Activated naive CD8-positive, alpha-beta T cell treated with anti-CD3 and anti-CD28 coated beads for 36 hours (primary cell): ENCODE measurements around the gene LMOD3. TPM values are rescaled to one million over a fixed set of nuclear protein-coding genes. Genes with fewer than 3 reads are reported as not detected.
A peak's percentile ranks its signal among the peaks of the same experiment; 100 is the strongest.

Experiments used
- DNase-seq: peaks from one replicate; pipeline ENCODE4 v3.0.0; 2021
- H3K27ac Mint-ChIP-seq: one replicate; pipeline ENCODE4 v1.8.0; 2022; ENCODE audit warnings: mild to moderate bottlenecking, moderate library complexity, mixed read lengths
- H3K27me3 Mint-ChIP-seq: one replicate; pipeline ENCODE4 v1.8.0; 2022; ENCODE audit warnings: mild to moderate bottlenecking, mixed read lengths
- H3K36me3 Mint-ChIP-seq: one replicate; pipeline ENCODE4 v1.8.0; 2021; ENCODE audit warnings: mild to moderate bottlenecking, mixed read lengths
- H3K4me1 Mint-ChIP-seq: one replicate; pipeline ENCODE4 v1.8.0; 2021; ENCODE audit warnings: mixed read lengths
- H3K4me3 Mint-ChIP-seq: one replicate; pipeline ENCODE4 v1.8.0; 2022; ENCODE audit warnings: mild to moderate bottlenecking, moderate library complexity, mixed read lengths
- H3K9me3 Mint-ChIP-seq: one replicate; pipeline ENCODE4 v1.8.0; 2022; ENCODE audit warnings: mixed read lengths
- total RNA-seq, 2 experiments: library from RNA; stranded (reverse); gene quantifications; one replicate each; pipeline ENCODE4 v1.2.3, GENCODE V29; 2021

The LMOD3 gene
- total RNA-seq, 2 experiments from 2014 or later, result not detected

GRCh38 chr3:69141313-69141712 is 18.9 kb upstream of the LMOD3 start:
- Mint-ChIP-seq H3K36me3 (no peaks in the 10 kb centered on the region), H3K4me1 (no peaks in the 10 kb centered on the region)

GRCh38 chr3:69137412-69137811 is 15.0 kb upstream of the LMOD3 start:
- no peaks in the 10 kb centered on the region for H3K9me3 Mint-ChIP-seq
- no peaks in the 10 kb centered on the region for H3K36me3 Mint-ChIP-seq
- H3K4me3 Mint-ChIP-seq, result no peak overlapping the region
- DNase-seq, result no peak
- H3K27ac Mint-ChIP-seq, result no peak overlapping the region
- no peaks in the 10 kb centered on the region for H3K4me1 Mint-ChIP-seq
- H3K27me3 Mint-ChIP-seq, result no peaks in the 10 kb centered on the region

More at GRCh38 chr3:69141313-69141712, 18.9 kb upstream of the LMOD3 start:
- Mint-ChIP-seq H3K27me3 (no peaks in the 10 kb centered on the region), H3K9me3 (no peaks in the 10 kb centered on the region), H3K27ac (no peak overlapping the region), H3K4me3 (no peak overlapping the region)
- no peak for DNase-seq

DNA sequence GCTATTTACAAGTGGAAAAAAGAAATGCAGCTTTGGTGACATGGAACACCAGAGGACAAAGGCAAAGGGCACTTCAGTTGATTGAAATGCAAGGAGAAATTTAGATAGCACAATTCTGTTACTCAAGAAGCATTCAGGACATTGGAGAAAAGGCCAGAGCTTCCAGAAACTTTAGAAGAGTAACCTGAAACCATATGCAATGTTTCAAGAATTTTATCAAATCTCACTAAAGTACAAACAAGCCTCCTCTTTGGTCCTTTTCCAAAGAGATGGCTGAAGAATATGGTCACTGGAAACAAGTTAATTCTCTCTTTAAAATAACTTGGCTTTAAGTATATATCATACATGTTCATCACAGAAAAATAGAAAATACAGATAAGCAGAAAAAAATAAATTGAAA is 14.6 kb upstream of the LMOD3 start:
- H3K36me3 Mint-ChIP-seq, result no peaks in the 10 kb centered on the region
- H3K27ac Mint-ChIP-seq, result no peak overlapping the region
- no peaks in the 10 kb centered on the region for H3K9me3 Mint-ChIP-seq
- H3K27me3 Mint-ChIP-seq, result no peaks in the 10 kb centered on the region
- DNase-seq, result no peak
- no peaks in the 10 kb centered on the region for H3K4me1 Mint-ChIP-seq
- H3K4me3 Mint-ChIP-seq, result no peak overlapping the region

GRCh38 chr3:69130689-69131088 is 8.3 kb upstream of the LMOD3 start:
- Mint-ChIP-seq H3K36me3 (no peaks in the 10 kb centered on the region), H3K4me1 (no peaks in the 10 kb centered on the region), H3K27ac (no peak overlapping the region), H3K27me3 (peaks cover 6% of the 10 kb centered on the region), H3K4me3 (no peak overlapping the region), H3K9me3 (no peaks in the 10 kb centered on the region)
- DNase-seq, result no peak

- DNase-seq, result no peak
- H3K36me3 Mint-ChIP-seq, result no peaks in the 10 kb centered on the region
- peaks cover 6% of the 10 kb centered on the region for H3K27me3 Mint-ChIP-seq
- no peak overlapping the region for H3K4me3 Mint-ChIP-seq
- H3K27ac Mint-ChIP-seq, result no peak overlapping the region
- H3K9me3 Mint-ChIP-seq, result no peaks in the 10 kb centered on the region
- H3K4me1 Mint-ChIP-seq, result no peaks in the 10 kb centered on the region
These were observed 7.1 kb upstream of the LMOD3 start for GRCh38 chr3:69129531-69129930.

- H3K27ac Mint-ChIP-seq, result no peak overlapping the region
These were observed 6.1 kb upstream of the LMOD3 start for GRCh38 chr3:69128509-69128908.

GRCh38 chr3:69126999-69127398 is 4.6 kb upstream of the LMOD3 start:
- Mint-ChIP-seq H3K27ac (no peak overlapping the region), H3K4me1 (no peaks in the 10 kb centered on the region), H3K4me3 (no peak overlapping the region), H3K36me3 (no peaks in the 10 kb centered on the region), H3K9me3 (no peaks in the 10 kb centered on the region), H3K27me3 (peaks cover 6% of the 10 kb centered on the region)
- no peak for DNase-seq

More at GRCh38 chr3:69128509-69128908, 6.1 kb upstream of the LMOD3 start:
- Mint-ChIP-seq H3K9me3 (no peaks in the 10 kb centered on the region), H3K4me1 (no peaks in the 10 kb centered on the region), H3K27me3 (peaks cover 6% of the 10 kb centered on the region), H3K36me3 (no peaks in the 10 kb centered on the region), H3K4me3 (no peak overlapping the region)
- DNase-seq, result no peak

DNA sequence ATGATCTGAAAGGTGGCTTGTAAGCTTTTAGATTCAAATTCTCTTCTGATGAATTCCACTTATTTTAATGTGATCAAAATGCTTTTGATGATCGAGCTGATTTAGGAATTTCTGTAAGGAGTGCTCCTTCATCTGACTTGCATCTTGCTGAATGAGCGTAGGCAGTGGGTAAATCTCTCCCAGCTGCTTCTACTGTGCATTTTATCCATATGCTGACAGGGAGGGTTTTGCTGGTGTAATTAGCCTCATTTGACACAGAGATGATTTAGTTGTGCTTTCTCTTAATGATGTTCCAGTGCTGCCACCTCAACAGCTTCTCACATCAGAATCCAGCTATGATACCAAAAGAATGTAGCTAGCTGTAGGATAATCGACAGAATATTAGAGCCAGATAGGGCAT is 3.8 kb upstream of the LMOD3 start:
- Mint-ChIP-seq H3K27ac (no peak overlapping the region), H3K4me3 (no peak overlapping the region), H3K27me3 (peaks cover 6% of the 10 kb centered on the region), H3K9me3 (no peaks in the 10 kb centered on the region), H3K4me1 (no peaks in the 10 kb centered on the region), H3K36me3 (no peaks in the 10 kb centered on the region)
- no peak for DNase-seq

DNA sequence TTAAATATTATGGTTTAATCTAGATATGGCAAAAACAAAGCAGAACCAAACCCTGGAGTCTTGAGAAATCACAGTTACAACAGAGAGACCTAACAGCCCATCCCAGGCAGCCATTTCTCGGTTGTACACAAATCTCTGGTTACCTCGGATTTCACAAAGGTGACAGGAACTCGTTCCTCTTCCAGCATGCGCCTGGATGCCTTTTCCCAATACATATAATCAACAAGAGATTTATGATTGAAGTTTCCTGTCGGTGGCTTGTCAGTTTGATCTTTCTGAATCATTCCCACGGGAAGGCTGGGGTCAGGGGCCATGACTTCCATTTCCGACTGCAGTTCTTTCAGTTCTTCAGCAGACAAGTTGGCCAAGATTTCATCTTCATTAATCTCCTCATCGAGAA is 445 bp downstream of the LMOD3 start:
- no peak overlapping the region for H3K4me3 Mint-ChIP-seq
- no peak overlapping the region for H3K27ac Mint-ChIP-seq
- H3K9me3 Mint-ChIP-seq, result no peaks in the 10 kb centered on the region
- DNase-seq, result no peak
- H3K4me1 Mint-ChIP-seq, result peaks cover 4% of the 10 kb centered on the region
- H3K36me3 Mint-ChIP-seq, result no peaks in the 10 kb centered on the region
- H3K27me3 Mint-ChIP-seq, result no peaks in the 10 kb centered on the region

GRCh38 chr3:69121513-69121912 is 882 bp downstream of the LMOD3 start:
- no peak for DNase-seq
- no peaks in the 10 kb centered on the region for H3K36me3 Mint-ChIP-seq
- H3K27me3 Mint-ChIP-seq, result no peaks in the 10 kb centered on the region
- H3K27ac Mint-ChIP-seq, result no peak overlapping the region
- H3K4me3 Mint-ChIP-seq, result no peak overlapping the region
- H3K9me3 Mint-ChIP-seq, result no peaks in the 10 kb centered on the region
- H3K4me1 Mint-ChIP-seq, result peaks cover 4% of the 10 kb centered on the region

DNA sequence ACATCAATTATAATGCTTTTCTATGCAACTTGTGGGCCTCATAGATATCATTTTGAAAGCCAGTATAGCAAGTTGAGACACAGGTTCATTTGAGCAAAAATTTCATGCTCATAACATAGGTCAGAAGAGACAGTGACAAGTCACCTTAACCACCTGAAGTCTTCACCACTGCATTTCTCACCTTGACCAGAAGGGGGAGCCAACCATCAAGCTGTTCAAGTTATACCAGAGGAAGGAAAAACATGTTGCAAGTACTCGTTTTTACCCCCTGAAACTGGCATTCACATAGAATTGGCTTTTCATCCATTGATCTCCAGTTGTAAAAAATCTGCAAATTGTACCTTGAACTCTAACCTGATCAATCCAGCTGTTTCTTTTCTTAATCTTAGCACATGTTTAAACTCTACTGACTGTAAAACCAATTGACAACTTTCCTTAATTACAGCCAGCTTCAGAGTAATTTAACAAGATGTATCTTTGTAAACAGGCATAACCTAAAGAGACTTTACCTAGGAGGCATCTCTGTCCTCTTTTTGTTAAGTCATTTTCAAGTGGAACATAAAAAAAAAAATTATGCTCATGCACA is 1.4 kb downstream of the LMOD3 start:
- H3K36me3 Mint-ChIP-seq, result no peaks in the 10 kb centered on the region
- no peaks in the 10 kb centered on the region for H3K27me3 Mint-ChIP-seq
- no peak overlapping the region for H3K4me3 Mint-ChIP-seq

DNA sequence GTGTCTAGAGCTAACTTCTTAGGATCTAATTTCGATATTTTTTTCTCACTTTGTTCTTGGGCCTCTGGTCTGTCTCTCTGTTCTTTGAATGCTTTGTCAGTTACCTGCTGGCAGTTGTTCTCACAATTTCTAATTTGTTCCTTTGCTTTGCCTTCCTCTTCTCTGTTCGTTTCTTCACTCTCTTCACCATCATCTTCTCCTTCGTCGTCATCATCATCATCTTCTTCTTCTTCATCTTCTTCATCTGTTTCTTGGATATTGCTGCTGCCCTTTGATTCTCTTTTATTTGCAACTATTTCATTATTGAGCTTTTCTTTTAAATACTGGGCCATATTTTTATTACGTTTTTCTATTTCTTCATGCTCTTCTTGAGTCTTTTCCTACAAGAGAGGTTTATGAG is 2.7 kb downstream of the LMOD3 start:
- H3K9me3 Mint-ChIP-seq, result no peaks in the 10 kb centered on the region
- H3K4me3 Mint-ChIP-seq, result no peak overlapping the region
- peaks cover 4% of the 10 kb centered on the region for H3K4me1 Mint-ChIP-seq
- DNase-seq, result no peak
- no peak overlapping the region for H3K27ac Mint-ChIP-seq
- no peaks in the 10 kb centered on the region for H3K27me3 Mint-ChIP-seq
- H3K36me3 Mint-ChIP-seq, result no peaks in the 10 kb centered on the region

More for the DNA sequence above, 1.4 kb downstream of the LMOD3 start:
- peak; percentile 72 for DNase-seq
- H3K9me3 Mint-ChIP-seq, result no peaks in the 10 kb centered on the region
- peaks cover 4% of the 10 kb centered on the region for H3K4me1 Mint-ChIP-seq
- no peak overlapping the region for H3K27ac Mint-ChIP-seq

- Mint-ChIP-seq H3K4me1 (peaks cover 5% of the 10 kb centered on the region), H3K27ac (no peak overlapping the region), H3K9me3 (no peaks in the 10 kb centered on the region)
These were observed 3.3 kb downstream of the LMOD3 start for GRCh38 chr3:69119138-69119537.

GRCh38 chr3:69118555-69118954 is 3.8 kb downstream of the LMOD3 start:
- H3K4me3 Mint-ChIP-seq, result no peak overlapping the region

More at GRCh38 chr3:69119138-69119537, 3.3 kb downstream of the LMOD3 start:
- H3K27me3 Mint-ChIP-seq, result no peaks in the 10 kb centered on the region
- H3K4me3 Mint-ChIP-seq, result no peak overlapping the region
- no peak for DNase-seq
- H3K36me3 Mint-ChIP-seq, result no peaks in the 10 kb centered on the region

GRCh38 chr3:69116897-69117296 is 5.5 kb downstream of the LMOD3 start:
- H3K4me1 Mint-ChIP-seq, result peaks cover 21% of the 10 kb centered on the region
- H3K36me3 Mint-ChIP-seq, result no peaks in the 10 kb centered on the region
- H3K9me3 Mint-ChIP-seq, result no peaks in the 10 kb centered on the region
- H3K4me3 Mint-ChIP-seq, result no peak overlapping the region
- no peak overlapping the region for H3K27ac Mint-ChIP-seq
- no peaks in the 10 kb centered on the region for H3K27me3 Mint-ChIP-seq
- DNase-seq, result no peak

More at GRCh38 chr3:69118555-69118954, 3.8 kb downstream of the LMOD3 start:
- DNase-seq, result no peak
- Mint-ChIP-seq H3K9me3 (no peaks in the 10 kb centered on the region), H3K27me3 (no peaks in the 10 kb centered on the region), H3K36me3 (no peaks in the 10 kb centered on the region), H3K27ac (no peak overlapping the region), H3K4me1 (peaks cover 11% of the 10 kb centered on the region)

- no peaks in the 10 kb centered on the region for H3K9me3 Mint-ChIP-seq
These were observed 6.2 kb downstream of the LMOD3 start for GRCh38 chr3:69116162-69116561.

More at GRCh38 chr3:69116162-69116561, 6.2 kb downstream of the LMOD3 start:
- H3K4me1 Mint-ChIP-seq, result peaks cover 21% of the 10 kb centered on the region
- H3K36me3 Mint-ChIP-seq, result no peaks in the 10 kb centered on the region
- DNase-seq, result no peak
- no peaks in the 10 kb centered on the region for H3K27me3 Mint-ChIP-seq
- no peak overlapping the region for H3K27ac Mint-ChIP-seq
- H3K4me3 Mint-ChIP-seq, result no peak overlapping the region
